Epithelial cell of proximal tubule (primary cell): Measurements from ENCODE around the gene RPS21. TPM values are rescaled to one million over a fixed set of nuclear protein-coding genes. Genes with fewer than 3 reads are reported as not detected.

Experiments
- DNase-seq: peaks from one replicate; pipeline ENCODE4 v3.0.0-alpha.2; 2011; ENCODE audit warnings: low read depth
- H3K4me3 ChIP-seq: 2 replicates; pipeline ENCODE4 v1.5.1; 2011; ENCODE audit warnings: low read depth, mild to moderate bottlenecking, low read length
- total RNA-seq: library from RNA; depleted of rRNA; stranded (reverse); fragments of >200 nt; gene quantifications from 2 replicates; pipeline ENCODE4 v1.2.3, GENCODE V29; 2015
- TF ChIP-seq, protein P1 (sequence below): conservative IDR thresholded peaks from 2 replicates; pipeline ENCODE4 v1.5.1; 2012; ENCODE audit warnings: low read depth, mild to moderate bottlenecking, low read length

RPS21 gene
- total RNA-seq, 1 donor from 2014 or later = 2,322 TPM

DNA sequence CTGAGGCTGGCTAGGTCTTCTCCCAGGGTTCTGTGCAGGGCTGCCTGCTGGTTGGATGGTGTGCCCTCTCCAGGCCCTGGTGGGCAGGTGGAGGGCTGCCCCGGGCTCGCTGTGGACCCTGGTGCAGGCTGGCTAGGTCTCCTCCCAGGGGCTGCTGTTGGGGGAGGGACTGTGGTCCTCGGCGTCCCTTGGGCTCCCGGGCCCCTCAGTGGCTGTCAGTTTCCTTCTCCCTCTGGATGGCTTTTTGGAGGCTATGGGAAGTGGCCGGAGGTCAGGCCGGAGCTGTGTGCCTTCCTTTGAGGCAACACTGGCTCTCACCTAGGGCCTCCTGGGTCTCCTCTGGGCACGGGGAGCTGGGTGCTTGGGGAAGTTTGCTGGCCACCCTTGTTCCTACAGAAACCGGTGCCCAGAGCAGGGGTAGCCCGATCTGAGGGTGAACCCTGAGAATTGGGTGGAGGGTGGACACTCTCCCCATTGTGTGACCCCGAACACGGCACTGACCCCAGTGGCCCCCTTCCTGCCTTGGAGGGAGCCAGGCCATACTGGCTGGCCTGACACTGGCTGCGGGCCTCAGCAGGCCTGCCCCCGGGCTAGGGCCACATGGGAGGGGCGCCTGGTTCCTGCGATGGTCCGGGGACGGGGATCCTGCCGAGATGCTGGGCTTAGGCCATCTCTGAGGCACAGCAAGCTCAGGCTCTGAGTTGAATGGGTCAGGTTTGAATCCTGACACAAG is 24.0 kb downstream of the RPS21 start:
- no peak for DNase-seq
- H3K4me3 ChIP-seq = no peak overlapping the region
- TF ChIP-seq, protein P1, sequence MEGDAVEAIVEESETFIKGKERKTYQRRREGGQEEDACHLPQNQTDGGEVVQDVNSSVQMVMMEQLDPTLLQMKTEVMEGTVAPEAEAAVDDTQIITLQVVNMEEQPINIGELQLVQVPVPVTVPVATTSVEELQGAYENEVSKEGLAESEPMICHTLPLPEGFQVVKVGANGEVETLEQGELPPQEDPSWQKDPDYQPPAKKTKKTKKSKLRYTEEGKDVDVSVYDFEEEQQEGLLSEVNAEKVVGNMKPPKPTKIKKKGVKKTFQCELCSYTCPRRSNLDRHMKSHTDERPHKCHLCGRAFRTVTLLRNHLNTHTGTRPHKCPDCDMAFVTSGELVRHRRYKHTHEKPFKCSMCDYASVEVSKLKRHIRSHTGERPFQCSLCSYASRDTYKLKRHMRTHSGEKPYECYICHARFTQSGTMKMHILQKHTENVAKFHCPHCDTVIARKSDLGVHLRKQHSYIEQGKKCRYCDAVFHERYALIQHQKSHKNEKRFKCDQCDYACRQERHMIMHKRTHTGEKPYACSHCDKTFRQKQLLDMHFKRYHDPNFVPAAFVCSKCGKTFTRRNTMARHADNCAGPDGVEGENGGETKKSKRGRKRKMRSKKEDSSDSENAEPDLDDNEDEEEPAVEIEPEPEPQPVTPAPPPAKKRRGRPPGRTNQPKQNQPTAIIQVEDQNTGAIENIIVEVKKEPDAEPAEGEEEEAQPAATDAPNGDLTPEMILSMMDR = no peak

- TF ChIP-seq, protein P1 = no peak
- no peak for DNase-seq
- no peak overlapping the region for H3K4me3 ChIP-seq
These were observed 24.7 kb downstream of the RPS21 start for GRCh38 chr20:62411479-62412193.

- TF ChIP-seq, protein P1 = no peak
- no peak for DNase-seq
- no peak overlapping the region for H3K4me3 ChIP-seq
These were observed 25.5 kb downstream of the RPS21 start for GRCh38 chr20:62412194-62413024.

DNA sequence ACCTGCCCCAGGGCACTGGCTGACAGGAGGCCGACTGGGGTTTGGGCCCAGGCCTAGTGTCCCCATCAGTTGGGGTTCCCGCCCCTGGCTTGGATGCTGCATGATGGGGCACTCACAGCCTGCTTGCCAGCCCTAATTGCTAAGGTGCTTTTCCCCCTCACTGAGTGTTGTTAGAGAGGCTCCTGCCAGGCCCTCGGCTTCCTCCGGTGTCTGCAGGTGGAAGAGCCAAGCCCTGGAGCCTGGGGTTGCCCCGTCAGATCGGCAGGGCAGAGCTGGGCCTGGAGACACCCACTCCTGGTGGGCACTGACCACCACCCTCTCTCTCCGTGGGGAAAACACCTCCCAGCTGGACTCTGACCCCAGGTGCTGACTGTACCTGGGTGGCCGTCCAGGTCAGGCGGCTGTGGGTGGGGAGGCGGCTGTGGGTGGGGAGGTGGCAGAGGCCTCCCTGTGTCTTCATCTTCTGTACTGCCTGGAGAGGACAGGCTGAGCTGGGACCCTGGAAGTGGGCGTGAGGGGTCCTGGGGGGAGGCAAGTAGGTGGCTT is 26.2 kb downstream of the RPS21 start:
- no peak overlapping the region for H3K4me3 ChIP-seq
- TF ChIP-seq, protein P1 = no peak
- DNase-seq = no peak

- TF ChIP-seq, protein P1 = peak; percentile 19
- DNase-seq = no peak
- H3K4me3 ChIP-seq = no peak overlapping the region
These were observed 27.1 kb downstream of the RPS21 start for GRCh38 chr20:62413896-62414481.

GRCh38 chr20:62415354-62416111 is 28.6 kb downstream of the RPS21 start:
- TF ChIP-seq, protein P1 = no peak
- no peak overlapping the region for H3K4me3 ChIP-seq
- DNase-seq = no peak
